ENCODE measurements around the gene MVB12B. TPM values are rescaled to one million over a fixed set of nuclear protein-coding genes. Genes with fewer than 3 reads are reported as not detected.

The MVB12B gene
- total RNA-seq, 1 experiment from 2014 or later: 5.8 TPM

DNA sequence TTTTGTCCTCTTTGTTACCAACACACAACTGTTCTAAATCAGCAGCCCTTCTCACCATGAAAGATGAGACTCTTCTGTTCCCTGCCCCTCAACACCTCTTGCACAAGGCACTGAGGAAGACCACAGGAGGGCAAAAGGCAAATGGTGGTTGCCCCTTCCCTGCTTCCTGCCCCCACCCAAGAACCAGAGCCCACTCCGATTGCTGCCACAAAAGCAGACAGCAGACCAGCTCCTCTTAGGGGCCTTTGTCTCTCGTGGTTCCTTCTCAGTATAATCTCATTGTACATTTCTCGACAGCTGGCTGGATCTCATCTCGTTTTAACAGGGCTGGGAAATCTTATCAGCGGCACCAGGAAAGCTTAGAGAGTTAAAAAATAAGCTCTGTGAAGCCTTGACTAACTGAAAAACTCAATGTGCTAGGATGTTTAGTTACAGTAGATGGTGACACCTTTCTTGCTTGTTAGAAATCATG, 1.1 kb downstream of the MVB12B start:
- no peak overlapping the region for H3K9ac ChIP-seq (ENCODE audit: extremely low read depth, insufficient read length, low read length)
- H3K4me1 ChIP-seq (ENCODE audit: insufficient read depth, low read length): peaks cover 2% of the 10 kb centered on the region; the same call in 1 of the 2 replicates
- DNase-seq: no peak
- H4K91ac ChIP-seq (ENCODE audit: insufficient read length, low read depth, low read length): no peak overlapping the region
- H3T11ph ChIP-seq (ENCODE audit: low read length): no peak overlapping the region
- no peak overlapping the region for H3K4ac ChIP-seq (ENCODE audit: low read depth, low read length)
- H2BK15ac ChIP-seq (ENCODE audit: low read depth, low read length): no peak overlapping the region
- no peaks in the 10 kb centered on the region for H3K9me3 ChIP-seq (ENCODE audit: control insufficient read depth, low read depth, low read length)
- peaks cover under 1% of the 10 kb centered on the region; the same call in 1 of the 2 replicates for H3K79me2 ChIP-seq (ENCODE audit: insufficient read depth, low read length)
- no peak overlapping the region for H4K5ac ChIP-seq (ENCODE audit: insufficient read length, low read depth, low read length)
- H3K14ac ChIP-seq (ENCODE audit: insufficient read depth, low read length): no peak overlapping the region
- no peak overlapping the region for H3K56ac ChIP-seq (ENCODE audit: insufficient read length, low read depth, low read length)
- H3K27me3 Mint-ChIP-seq (ENCODE audit: low read depth): peaks cover 19% of the 10 kb centered on the region
- no peaks in the 10 kb centered on the region for H3K27me3 ChIP-seq (ENCODE audit: insufficient read depth, low read length)
- H3K36me3 Mint-ChIP-seq (ENCODE audit: insufficient read depth in 1 of 3, low read depth in 3 of 3): peaks cover 0 to 10% (median 3%) of the 10 kb centered on the region in 3 experiments; a peak in 4 of 7 replicates
- no peaks in the 10 kb centered on the region for H4K20me1 ChIP-seq (ENCODE audit: control insufficient read depth, insufficient read depth, insufficient read length)
- H3K4me2 ChIP-seq (ENCODE audit: insufficient read depth, insufficient read length, low read length): no peak overlapping the region
- H3K9me3 Mint-ChIP-seq: peaks cover 16 to 21% of the 10 kb centered on the region in 2 experiments
- H2BK12ac ChIP-seq (ENCODE audit: insufficient read length, low read depth, low read length): no peak overlapping the region
- TF ChIP-seq, protein P1, sequence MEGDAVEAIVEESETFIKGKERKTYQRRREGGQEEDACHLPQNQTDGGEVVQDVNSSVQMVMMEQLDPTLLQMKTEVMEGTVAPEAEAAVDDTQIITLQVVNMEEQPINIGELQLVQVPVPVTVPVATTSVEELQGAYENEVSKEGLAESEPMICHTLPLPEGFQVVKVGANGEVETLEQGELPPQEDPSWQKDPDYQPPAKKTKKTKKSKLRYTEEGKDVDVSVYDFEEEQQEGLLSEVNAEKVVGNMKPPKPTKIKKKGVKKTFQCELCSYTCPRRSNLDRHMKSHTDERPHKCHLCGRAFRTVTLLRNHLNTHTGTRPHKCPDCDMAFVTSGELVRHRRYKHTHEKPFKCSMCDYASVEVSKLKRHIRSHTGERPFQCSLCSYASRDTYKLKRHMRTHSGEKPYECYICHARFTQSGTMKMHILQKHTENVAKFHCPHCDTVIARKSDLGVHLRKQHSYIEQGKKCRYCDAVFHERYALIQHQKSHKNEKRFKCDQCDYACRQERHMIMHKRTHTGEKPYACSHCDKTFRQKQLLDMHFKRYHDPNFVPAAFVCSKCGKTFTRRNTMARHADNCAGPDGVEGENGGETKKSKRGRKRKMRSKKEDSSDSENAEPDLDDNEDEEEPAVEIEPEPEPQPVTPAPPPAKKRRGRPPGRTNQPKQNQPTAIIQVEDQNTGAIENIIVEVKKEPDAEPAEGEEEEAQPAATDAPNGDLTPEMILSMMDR (conservative IDR thresholded peaks at IDR 0.05): no peak
- H3K79me1 ChIP-seq (ENCODE audit: insufficient read depth, low read depth, low read length, poor library complexity, severe bottlenecking): no peaks in the 10 kb centered on the region
- H3K27ac Mint-ChIP-seq: peak overlapping the region in 1 of 3 experiments; percentile 76; a peak in 1 of 7 replicates
- H3K4me1 Mint-ChIP-seq: peaks cover 21 to 24% of the 10 kb centered on the region in 2 experiments
- peak overlapping the region; percentile 55 to 74 for H3K4me3 Mint-ChIP-seq
- H2AK5ac ChIP-seq (ENCODE audit: insufficient read length, low read length): no peak overlapping the region
- no peak overlapping the region for H2BK5ac ChIP-seq (ENCODE audit: insufficient read length, low read length)
- no peak overlapping the region for H3K23ac ChIP-seq (ENCODE audit: insufficient read length, low read depth, low read length)
- H2BK120ac ChIP-seq (ENCODE audit: low read depth, low read length, poor library complexity, severe bottlenecking): no peak overlapping the region
- H2BK20ac ChIP-seq (ENCODE audit: low read depth, low read length, poor library complexity, severe bottlenecking): no peak overlapping the region
- no CpG with 5 or more reads among the region's 5 CpGs for WGBS (ENCODE audit: extremely low coverage, insufficient read length, low lambda C conversion rate)
- no peak overlapping the region for H3K27ac ChIP-seq (ENCODE audit: insufficient read length, low read depth, low read length)
- H2AFZ ChIP-seq (ENCODE audit: low read length): no peak overlapping the region
- peaks cover 8% of the 10 kb centered on the region for H3K23me2 ChIP-seq (ENCODE audit: insufficient read length, low read depth, low read length, poor library complexity, severe bottlenecking)
- no peak overlapping the region for H3K18ac ChIP-seq (ENCODE audit: insufficient read length, low read depth, low read length)
- no peak overlapping the region for H4K8ac ChIP-seq (replicated peaks; ENCODE audit: insufficient read length, low read depth, low read length)
